Right lobe of liver (tissue), 4 donors: ENCODE results near the gene TBCD.

Source experiments
- POLR2A ChIP-seq: fragments of 450-650 bp; IDR thresholded peaks from one replicate; pipeline ENCODE4 v1.6.1; 2017; ENCODE audit warnings: antibody characterized with exemption, mild to moderate bottlenecking
- TF ChIP-seq, protein P1 (sequence below), 4 donors: fragments of 200-600 bp in 3 of 4; fragments of 450-650 bp in 1 of 4; IDR thresholded peaks; one replicate each; pipeline versions ENCODE4 v1.5.1 to v1.8.0; 2016 to 2022; ENCODE audit warnings: antibody characterized with exemption in 4 of 4, mild to moderate bottlenecking in 2 of 4
- donor health status: DM: no; HTN: no; CAD: no.
- donor health status: DM: no; HTN: no; CAD: no.
- donor health status: DM: no; HTN: yes; CAD: no.

DNA sequence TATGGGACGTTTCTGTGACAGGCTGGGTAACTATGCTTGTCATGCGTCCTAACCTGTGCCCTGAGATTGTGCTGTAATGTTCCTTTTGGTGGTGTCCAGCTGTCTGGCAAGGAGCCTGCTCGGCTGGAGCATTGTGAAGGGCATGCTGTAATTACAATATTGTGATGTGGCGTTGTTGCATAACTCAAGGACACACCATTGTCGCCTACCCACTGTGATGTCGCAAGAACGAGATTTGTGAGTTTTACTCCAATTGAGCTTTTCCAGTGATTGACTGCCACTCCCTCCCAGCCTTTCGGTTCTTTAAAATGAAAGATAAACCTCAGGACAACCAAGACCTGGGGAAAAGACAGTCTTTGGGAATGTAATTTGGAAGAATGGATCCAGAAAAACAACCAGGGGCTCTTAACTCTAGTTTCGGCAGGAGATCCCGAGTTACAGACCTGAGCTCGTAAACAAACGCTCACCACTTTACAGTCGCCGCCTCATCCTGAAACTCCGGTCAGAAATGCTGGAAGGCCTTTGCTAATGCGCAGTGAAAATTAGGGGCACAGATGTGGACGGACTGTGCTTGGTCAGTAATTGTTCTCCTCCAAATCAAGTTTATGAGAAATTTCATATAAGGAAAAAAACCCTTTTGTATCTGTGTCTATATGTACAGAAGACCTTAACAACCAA is 86.7 kb downstream of the TBCD start:
- TF ChIP-seq, protein P1, sequence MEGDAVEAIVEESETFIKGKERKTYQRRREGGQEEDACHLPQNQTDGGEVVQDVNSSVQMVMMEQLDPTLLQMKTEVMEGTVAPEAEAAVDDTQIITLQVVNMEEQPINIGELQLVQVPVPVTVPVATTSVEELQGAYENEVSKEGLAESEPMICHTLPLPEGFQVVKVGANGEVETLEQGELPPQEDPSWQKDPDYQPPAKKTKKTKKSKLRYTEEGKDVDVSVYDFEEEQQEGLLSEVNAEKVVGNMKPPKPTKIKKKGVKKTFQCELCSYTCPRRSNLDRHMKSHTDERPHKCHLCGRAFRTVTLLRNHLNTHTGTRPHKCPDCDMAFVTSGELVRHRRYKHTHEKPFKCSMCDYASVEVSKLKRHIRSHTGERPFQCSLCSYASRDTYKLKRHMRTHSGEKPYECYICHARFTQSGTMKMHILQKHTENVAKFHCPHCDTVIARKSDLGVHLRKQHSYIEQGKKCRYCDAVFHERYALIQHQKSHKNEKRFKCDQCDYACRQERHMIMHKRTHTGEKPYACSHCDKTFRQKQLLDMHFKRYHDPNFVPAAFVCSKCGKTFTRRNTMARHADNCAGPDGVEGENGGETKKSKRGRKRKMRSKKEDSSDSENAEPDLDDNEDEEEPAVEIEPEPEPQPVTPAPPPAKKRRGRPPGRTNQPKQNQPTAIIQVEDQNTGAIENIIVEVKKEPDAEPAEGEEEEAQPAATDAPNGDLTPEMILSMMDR (IDR thresholded peaks at IDR 0.05), result no peak
- no peak for TF ChIP-seq POLR2A
